ENCODE results near the gene RPL15.
A peak's percentile ranks its signal among the peaks of the same experiment; 100 is the strongest.

RPL15 gene

GRCh38 chr3:23923786-23924185 is 6.9 kb downstream of the RPL15 start:
- TF ChIP-seq CTCF (IDR thresholded peaks at IDR 0.05), result no peak
- Histone ChIP-seq H3K27me3 (no peaks in the 10 kb centered on the region), H3K27ac (no peak overlapping the region), H3K36me3 (peaks cover 15 to 36% (median 26%) of the 10 kb centered on the region in 3 donors), H3K4me3 (no peak overlapping the region), H3K4me1 (peaks cover 0 to 13% (median 1%) of the 10 kb centered on the region in 4 donors), H3K9me3 (no peaks in the 10 kb centered on the region)
- DNase-seq, result no peak
- intact Hi-C loops (cut with DNase I; ENCODE audit: low total_unique reads), result no loop called here

GRCh38 chr3:23926246-23926645 is 9.3 kb downstream of the RPL15 start:
- peaks cover 7 to 17% (median 9%) of the 10 kb centered on the region in 3 donors for H3K36me3 ChIP-seq
- no peaks in the 10 kb centered on the region for H3K4me1 ChIP-seq
- TF ChIP-seq CTCF (IDR thresholded peaks at IDR 0.05), result no peak
- H3K27me3 ChIP-seq, result no peaks in the 10 kb centered on the region
- no peak overlapping the region for H3K4me3 ChIP-seq
- no peak overlapping the region for H3K27ac ChIP-seq
- intact Hi-C loops (cut with DNase I; ENCODE audit: low total_unique reads), result no loop called here
- no peaks in the 10 kb centered on the region for H3K9me3 ChIP-seq
- no peak for DNase-seq

GRCh38 chr3:23926736-23927135 is 9.8 kb downstream of the RPL15 start:
- no peak for DNase-seq
- Histone ChIP-seq H3K4me1 (no peaks in the 10 kb centered on the region), H3K27ac (no peak overlapping the region), H3K4me3 (no peak overlapping the region), H3K27me3 (no peaks in the 10 kb centered on the region), H3K36me3 (peaks cover 4 to 13% (median 7%) of the 10 kb centered on the region in 3 donors), H3K9me3 (no peaks in the 10 kb centered on the region)
- peak; percentile 12 to 23 for TF ChIP-seq CTCF (IDR thresholded peaks at IDR 0.05)
- intact Hi-C loops (cut with DNase I; ENCODE audit: low total_unique reads), result no loop called here

GRCh38 chr3:23928524-23928923 is 11.6 kb downstream of the RPL15 start:
- DNase-seq, result no peak
- TF ChIP-seq CTCF (IDR thresholded peaks at IDR 0.05), result no peak
- Histone ChIP-seq H3K4me3 (no peak overlapping the region), H3K9me3 (no peaks in the 10 kb centered on the region), H3K4me1 (no peaks in the 10 kb centered on the region), H3K27ac (no peak overlapping the region), H3K27me3 (no peaks in the 10 kb centered on the region), H3K36me3 (no peaks in the 10 kb centered on the region)
- intact Hi-C loops (cut with DNase I; ENCODE audit: low total_unique reads), result no loop called here

GRCh38 chr3:23931597-23931996 is 14.7 kb downstream of the RPL15 start:
- Histone ChIP-seq H3K4me1 (no peaks in the 10 kb centered on the region), H3K27me3 (no peaks in the 10 kb centered on the region), H3K4me3 (no peak overlapping the region), H3K27ac (no peak overlapping the region), H3K36me3 (no peaks in the 10 kb centered on the region), H3K9me3 (no peaks in the 10 kb centered on the region)
- no peak for DNase-seq
- intact Hi-C loops (cut with DNase I; ENCODE audit: low total_unique reads), result no loop called here
- no peak for TF ChIP-seq CTCF (IDR thresholded peaks at IDR 0.05)

GRCh38 chr3:23932571-23932970 is 15.6 kb downstream of the RPL15 start:
- Histone ChIP-seq H3K36me3 (no peaks in the 10 kb centered on the region), H3K27me3 (no peaks in the 10 kb centered on the region), H3K4me1 (no peaks in the 10 kb centered on the region), H3K27ac (no peak overlapping the region), H3K9me3 (no peaks in the 10 kb centered on the region), H3K4me3 (no peak overlapping the region)
- no peak for TF ChIP-seq CTCF (IDR thresholded peaks at IDR 0.05)
- DNase-seq, result no peak
- intact Hi-C loops (cut with DNase I; ENCODE audit: low total_unique reads), result no loop called here

Data from tibial artery (tissue), 4 donors.